IPS-18c (cell line): Measurements from ENCODE around the gene CFAP43.
"Not testable (repeated sequence)": the region's sequence is repeated elsewhere in the genome, so short reads cannot be mapped to it uniquely, and the experiment has no call there.

Experiments used
- H3K4me3 ChIP-seq: 2 replicates; pipeline ENCODE4 v1.7.0; 2013; ENCODE audit warnings: low read depth, mild to moderate bottlenecking, low read length, moderate library complexity; ENCODE audit not compliant: insufficient read depth
- H3K9me3 ChIP-seq: one replicate; pipeline ENCODE4 v1.6.1; 2013; ENCODE audit warnings: mild to moderate bottlenecking, low read length, moderate library complexity; ENCODE audit not compliant: control insufficient read depth, insufficient read depth

CFAP43 gene

GRCh38 chr10:104259456-104259855 is 27.3 kb upstream of the CFAP43 start:
- no peak overlapping the region for H3K4me3 ChIP-seq
- H3K9me3 ChIP-seq: no peaks in the 10 kb centered on the region

GRCh38 chr10:104258209-104258608 is 26.0 kb upstream of the CFAP43 start:
- no peaks in the 10 kb centered on the region for H3K9me3 ChIP-seq
- H3K4me3 ChIP-seq: no peak overlapping the region

- Histone ChIP-seq H3K9me3 (no peaks in the 10 kb centered on the region), H3K4me3 (no peak overlapping the region)
These were observed 25.1 kb upstream of the CFAP43 start for GRCh38 chr10:104257235-104257634.

GRCh38 chr10:104256335-104256961 is 24.3 kb upstream of the CFAP43 start:
- H3K4me3 ChIP-seq: no peak overlapping the region
- no peaks in the 10 kb centered on the region for H3K9me3 ChIP-seq

GRCh38 chr10:104255311-104255981 is 23.3 kb upstream of the CFAP43 start:
- Histone ChIP-seq H3K9me3 (no peaks in the 10 kb centered on the region), H3K4me3 (peak overlapping the region; percentile 74)

- H3K9me3 ChIP-seq: no peaks in the 10 kb centered on the region
These were observed 22.5 kb upstream of the CFAP43 start, which contains the start of gene GSTO1 for GRCh38 chr10:104254493-104255310. Gene GSTO1 (plus strand): TSS chr10:104254892. CDS start chr10:104254929, 37 bp downstream.

GRCh38 chr10:104253606-104254410 is 21.6 kb upstream of the CFAP43 start:
- Histone ChIP-seq H3K9me3 (no peaks in the 10 kb centered on the region), H3K4me3 (peak overlapping the region; percentile 74)

More at GRCh38 chr10:104254493-104255310, 22.5 kb upstream of the CFAP43 start, which contains the start of gene GSTO1:
- H3K4me3 ChIP-seq: peak within 1 kb of the TSS; percentile 74

- H3K4me3 ChIP-seq: no peak overlapping the region; the same call in 1 of the 2 replicates
These were observed 20.9 kb upstream of the CFAP43 start for GRCh38 chr10:104253106-104253505.

GRCh38 chr10:104252368-104252767 is 20.2 kb upstream of the CFAP43 start:
- Histone ChIP-seq H3K4me3 (no peak overlapping the region), H3K9me3 (no peaks in the 10 kb centered on the region)

More at GRCh38 chr10:104253106-104253505, 20.9 kb upstream of the CFAP43 start:
- H3K9me3 ChIP-seq: no peaks in the 10 kb centered on the region

GRCh38 chr10:104251443-104251842 is 19.3 kb upstream of the CFAP43 start:
- H3K4me3 ChIP-seq: no peak overlapping the region
- H3K9me3 ChIP-seq: no peaks in the 10 kb centered on the region

GRCh38 chr10:104250371-104250770 is 18.2 kb upstream of the CFAP43 start:
- Histone ChIP-seq H3K4me3 (no peak overlapping the region), H3K9me3 (no peaks in the 10 kb centered on the region)

- H3K4me3 ChIP-seq, H3K9me3 ChIP-seq: not testable (repeated sequence)
These were observed 16.8 kb upstream of the CFAP43 start for GRCh38 chr10:104248931-104249330.

GRCh38 chr10:104247513-104248146 is 15.5 kb upstream of the CFAP43 start:
- Histone ChIP-seq H3K9me3 (no peaks in the 10 kb centered on the region), H3K4me3 (no peak overlapping the region)

- no peak overlapping the region for H3K4me3 ChIP-seq
- H3K9me3 ChIP-seq: no peaks in the 10 kb centered on the region
These were observed 14.8 kb upstream of the CFAP43 start for GRCh38 chr10:104246976-104247375.

- Histone ChIP-seq H3K4me3 (no peak overlapping the region), H3K9me3 (no peaks in the 10 kb centered on the region)
These were observed 13.0 kb upstream of the CFAP43 start for GRCh38 chr10:104245066-104245632.

GRCh38 chr10:104243512-104243911 is 11.3 kb upstream of the CFAP43 start:
- H3K9me3 ChIP-seq: no peaks in the 10 kb centered on the region
- no peak overlapping the region for H3K4me3 ChIP-seq
